KOPT-K1 (cell line): ENCODE measurements around the gene ITPR2.
"Not testable (repeated sequence)": the region's sequence is repeated elsewhere in the genome, so short reads cannot be mapped to it uniquely, and the experiment has no call there.

Experiments
- H3K27ac ChIP-seq: fragments of 200-600 bp; sonication (generic); 2 replicates; pipeline ENCODE4 v1.5.1; 2016; ENCODE audit warnings: antibody characterized with exemption, mild to moderate bottlenecking, low read depth, low read length; ENCODE audit not compliant: poor library complexity, severe bottlenecking
- H3K36me3 ChIP-seq: fragments of 200-600 bp; sonication (generic); 2 replicates; pipeline ENCODE4 v1.5.1; 2017; ENCODE audit warnings: antibody characterized with exemption, mild to moderate bottlenecking, low read length, moderate library complexity; ENCODE audit not compliant: insufficient read depth
- H3K9me3 ChIP-seq: fragments of 200-600 bp; sonication (generic); 2 replicates; pipeline ENCODE4 v1.5.1; 2017; ENCODE audit warnings: antibody characterized with exemption, low read length, mild to moderate bottlenecking; ENCODE audit not compliant: insufficient read depth, poor library complexity, severe bottlenecking

The ITPR2 gene

GRCh38 chr12:26527682-26528081 is 305.3 kb downstream of the ITPR2 start:
- H3K36me3 ChIP-seq: no peaks in the 10 kb centered on the region
- H3K9me3 ChIP-seq: peaks cover 20% of the 10 kb centered on the region
- no peak overlapping the region for H3K27ac ChIP-seq

DNA sequence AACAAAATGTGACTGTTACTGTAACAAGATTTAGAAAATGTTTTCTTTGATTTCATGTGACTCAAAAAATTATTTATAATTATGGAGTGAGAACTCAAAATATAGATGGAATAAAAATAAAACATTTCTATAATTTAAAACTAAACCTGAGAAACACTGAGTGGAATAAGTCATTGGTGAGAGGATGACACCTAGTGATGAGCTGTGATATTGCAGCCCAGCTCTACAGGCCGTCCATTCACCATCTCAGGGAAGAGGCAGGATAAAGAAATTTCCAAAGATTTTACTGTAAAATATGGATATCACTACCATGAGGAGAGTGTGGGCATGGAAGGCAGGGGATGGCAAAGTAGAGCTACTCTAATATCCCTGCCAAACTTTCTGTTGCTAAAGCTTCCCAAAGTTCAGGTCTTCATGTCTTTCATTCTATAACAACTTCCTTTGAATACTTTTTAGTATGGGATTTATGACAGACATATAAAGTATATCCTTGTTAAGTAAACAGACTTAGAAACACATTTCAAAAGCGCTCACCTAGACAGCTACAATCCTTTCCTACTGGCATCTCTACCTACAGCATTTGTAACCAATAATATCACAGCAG is 308.0 kb downstream of the ITPR2 start:
- Histone ChIP-seq H3K9me3 (peaks cover 20% of the 10 kb centered on the region), H3K36me3 (no peaks in the 10 kb centered on the region), H3K27ac (no peak overlapping the region)

DNA sequence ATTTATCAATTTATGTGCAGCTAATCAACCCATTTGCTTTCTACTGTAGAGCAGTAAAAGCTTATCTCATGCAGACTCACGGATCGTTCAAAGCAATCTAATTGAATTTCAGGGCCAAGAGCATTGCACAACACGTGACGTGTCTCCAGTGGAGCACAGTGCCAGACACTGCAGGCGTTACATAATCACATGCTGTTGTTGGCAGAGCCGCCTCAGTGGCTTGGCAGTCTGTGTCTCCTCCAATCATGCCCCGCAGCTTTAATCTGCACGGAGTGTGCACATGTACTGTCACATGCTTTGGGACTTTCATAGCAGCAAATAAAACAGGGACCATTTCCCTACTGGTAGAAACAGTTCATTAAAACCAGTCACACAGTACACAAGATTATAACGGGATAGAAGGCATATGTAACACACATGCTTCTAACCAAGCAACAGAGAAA is 309.3 kb downstream of the ITPR2 start:
- H3K27ac ChIP-seq: no peak overlapping the region
- H3K9me3 ChIP-seq: peaks cover 20% of the 10 kb centered on the region
- no peaks in the 10 kb centered on the region for H3K36me3 ChIP-seq

- Histone ChIP-seq H3K9me3 (peaks cover 10% of the 10 kb centered on the region), H3K27ac (no peak overlapping the region), H3K36me3 (no peaks in the 10 kb centered on the region)
Observed at GRCh38 chr12:26520869-26521268, 312.1 kb downstream of the ITPR2 start.

GRCh38 chr12:26520109-26520508 is 312.9 kb downstream of the ITPR2 start:
- no peak overlapping the region for H3K27ac ChIP-seq
- H3K9me3 ChIP-seq: peaks cover 3% of the 10 kb centered on the region

DNA sequence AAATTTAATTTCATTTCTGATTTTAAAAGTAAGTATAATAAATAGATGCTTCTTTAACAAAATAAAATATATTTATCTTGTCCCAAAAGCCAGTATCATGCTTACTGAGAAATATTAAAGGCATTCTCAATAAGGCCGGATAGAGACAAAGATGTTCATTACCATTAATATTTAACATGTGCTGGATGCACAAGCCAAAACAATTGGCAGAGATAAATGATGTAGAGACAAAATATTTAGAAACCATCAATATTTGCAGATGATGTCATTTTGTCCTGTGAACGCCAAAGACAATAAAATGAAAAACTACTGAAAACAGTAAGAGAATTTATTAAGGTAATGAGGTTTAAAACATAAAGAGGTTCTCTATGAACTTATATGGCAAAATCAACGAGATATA is 313.5 kb downstream of the ITPR2 start:
- H3K27ac ChIP-seq: no peak overlapping the region
- H3K9me3 ChIP-seq: no peaks in the 10 kb centered on the region
- H3K36me3 ChIP-seq: no peaks in the 10 kb centered on the region

More at GRCh38 chr12:26520109-26520508, 312.9 kb downstream of the ITPR2 start:
- no peaks in the 10 kb centered on the region for H3K36me3 ChIP-seq

GRCh38 chr12:26517320-26517719 is 315.7 kb downstream of the ITPR2 start:
- not testable (repeated sequence) for H3K36me3 ChIP-seq, H3K27ac ChIP-seq, H3K9me3 ChIP-seq

DNA sequence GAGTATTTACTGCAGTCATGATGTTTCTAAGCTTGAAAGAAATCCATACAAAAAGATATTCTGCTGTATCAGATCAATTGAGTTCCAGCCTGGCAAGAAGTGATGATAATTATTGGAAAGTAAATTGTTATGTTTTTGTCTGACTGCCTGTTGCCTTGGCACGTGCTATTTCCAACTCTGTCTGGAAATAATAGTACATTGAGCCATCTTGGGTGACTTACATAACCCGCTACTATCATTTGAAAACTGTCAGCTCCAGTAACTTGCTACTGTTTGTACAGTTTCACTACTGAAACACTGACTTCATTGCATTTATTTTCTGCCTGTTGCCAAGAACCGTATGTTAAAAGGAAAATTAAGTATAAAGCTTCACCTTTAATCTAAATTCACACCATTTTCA is 318.6 kb downstream of the ITPR2 start:
- no peaks in the 10 kb centered on the region for H3K9me3 ChIP-seq
- no peaks in the 10 kb centered on the region for H3K36me3 ChIP-seq
- H3K27ac ChIP-seq: no peak overlapping the region

DNA sequence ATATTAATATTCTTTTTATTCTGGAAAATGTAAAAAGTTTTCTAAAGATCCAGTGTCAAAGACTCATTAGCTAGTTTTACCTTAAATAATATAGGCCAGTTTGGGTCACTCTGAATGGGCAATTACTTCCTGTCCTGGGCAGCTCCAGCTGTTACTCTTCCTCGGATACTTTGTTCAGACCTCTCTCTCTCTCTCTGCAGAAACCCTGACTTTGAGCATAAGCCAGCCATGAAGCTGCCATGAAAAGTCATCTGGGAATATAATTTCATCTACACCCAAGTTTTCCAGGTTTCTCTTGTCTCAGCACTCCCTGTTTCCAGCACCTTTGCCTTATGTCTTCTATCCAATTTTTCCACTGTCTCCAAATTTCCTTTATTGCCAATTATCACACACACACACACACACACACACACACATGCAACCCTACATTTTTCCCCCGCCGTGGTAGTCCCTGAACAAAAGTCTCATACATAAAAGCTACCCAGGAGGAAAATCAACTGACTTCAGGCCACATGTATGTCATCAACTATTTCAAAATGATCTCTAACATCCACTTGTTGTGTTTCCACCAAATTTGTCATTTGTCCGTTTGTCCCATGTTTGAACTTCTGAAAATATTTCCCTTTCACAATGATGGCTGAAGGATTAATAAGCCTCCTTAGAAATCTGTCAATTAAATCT is 319.5 kb downstream of the ITPR2 start:
- H3K27ac ChIP-seq: no peak overlapping the region
- no peaks in the 10 kb centered on the region for H3K9me3 ChIP-seq
- no peaks in the 10 kb centered on the region for H3K36me3 ChIP-seq

DNA sequence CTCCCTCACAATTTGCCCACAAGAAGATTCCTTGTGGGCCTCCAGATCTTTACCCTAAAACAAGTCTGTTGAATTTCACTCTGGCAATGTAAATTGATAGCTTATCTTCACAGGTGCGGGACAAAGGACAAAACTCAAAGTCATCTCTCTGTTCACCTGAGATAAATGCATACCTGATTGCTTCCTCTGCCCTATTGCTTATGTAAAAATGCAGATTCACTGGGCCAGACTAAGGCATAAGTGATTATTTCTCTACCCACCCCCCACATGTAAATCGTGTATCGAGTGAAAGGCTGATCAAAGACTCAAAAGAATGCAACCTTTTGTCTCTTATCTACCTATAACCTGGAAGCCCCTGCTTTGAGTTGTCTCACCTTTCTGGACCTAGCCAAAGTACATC is 320.8 kb downstream of the ITPR2 start:
- Histone ChIP-seq H3K9me3 (no peaks in the 10 kb centered on the region), H3K36me3 (no peaks in the 10 kb centered on the region), H3K27ac (no peak overlapping the region)

DNA sequence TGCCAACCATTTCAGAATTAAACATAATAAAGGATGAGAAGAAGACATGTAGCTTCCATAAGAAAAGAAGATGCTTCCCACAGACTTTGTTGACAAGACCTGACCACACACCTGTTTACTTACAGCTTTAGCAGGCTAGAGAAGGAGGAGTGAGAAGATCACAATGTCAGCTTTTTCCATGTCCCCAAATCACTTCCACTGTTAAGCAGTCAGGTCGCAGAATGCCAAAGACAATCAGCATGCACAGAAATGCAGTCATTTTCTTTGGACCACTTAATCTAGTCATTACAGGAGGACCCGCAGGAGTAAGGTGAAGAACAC is 322.7 kb downstream of the ITPR2 start:
- Histone ChIP-seq H3K27ac (no peak overlapping the region), H3K9me3 (no peaks in the 10 kb centered on the region), H3K36me3 (no peaks in the 10 kb centered on the region)

DNA sequence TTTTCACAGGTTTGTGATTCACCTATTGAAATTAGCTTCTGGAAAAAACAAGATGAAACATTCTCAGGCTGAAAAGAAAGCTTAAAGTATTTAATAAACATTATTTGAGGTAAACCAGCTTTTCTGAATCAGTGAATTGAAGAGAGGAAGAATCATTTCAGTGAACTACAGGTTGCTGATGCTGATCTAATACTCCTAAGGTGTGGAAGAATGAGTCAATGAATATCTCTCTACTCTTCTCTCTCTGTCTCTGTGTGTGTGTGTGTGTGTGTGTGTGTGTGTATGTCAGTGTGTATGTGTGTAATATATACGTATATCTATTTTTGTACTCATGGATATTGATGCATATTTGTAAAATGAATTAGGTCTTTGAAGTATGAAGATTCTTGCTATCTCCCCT is 325.4 kb downstream of the ITPR2 start:
- Histone ChIP-seq H3K9me3 (no peaks in the 10 kb centered on the region), H3K27ac (no peak overlapping the region), H3K36me3 (no peaks in the 10 kb centered on the region; the same call in 1 of the 2 replicates)

DNA sequence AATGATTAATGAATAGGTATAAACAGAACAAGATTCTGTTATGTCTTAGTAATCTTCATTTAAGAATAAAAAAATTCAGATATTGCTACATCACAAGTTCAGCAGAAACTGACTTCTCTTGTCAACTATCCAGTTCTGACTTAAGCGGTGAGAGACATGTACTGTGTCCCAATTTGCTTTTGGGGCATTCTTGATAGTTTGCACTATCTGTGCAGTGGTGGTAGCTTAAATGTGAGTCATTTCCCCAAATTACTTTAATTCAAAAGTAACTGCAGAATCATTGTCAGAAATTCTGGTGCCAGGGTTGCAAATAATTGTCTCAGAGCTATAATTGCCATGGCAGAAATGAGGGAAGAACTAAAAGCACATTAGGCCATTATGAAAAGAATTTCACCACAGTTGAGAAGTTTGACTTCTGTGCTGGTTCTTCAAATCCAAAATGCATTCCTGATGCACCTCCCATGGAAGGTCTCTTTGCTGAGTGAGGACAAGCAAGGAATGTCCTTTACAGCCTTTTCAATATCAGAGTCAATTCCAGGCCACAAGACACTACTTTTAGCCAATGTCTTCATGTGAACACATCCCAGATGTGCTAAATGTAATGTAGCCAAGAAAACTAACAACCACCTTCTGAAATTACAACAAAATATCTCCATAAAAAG is 332.9 kb downstream of the ITPR2 start:
- H3K36me3 ChIP-seq: no peaks in the 10 kb centered on the region; the same call in 1 of the 2 replicates
- H3K9me3 ChIP-seq: no peaks in the 10 kb centered on the region
- H3K27ac ChIP-seq: no peak overlapping the region

GRCh38 chr12:26496170-26496569 is 336.8 kb downstream of the ITPR2 start:
- Histone ChIP-seq H3K9me3 (no peaks in the 10 kb centered on the region), H3K36me3 (peaks cover 5% of the 10 kb centered on the region), H3K27ac (no peak overlapping the region)

DNA sequence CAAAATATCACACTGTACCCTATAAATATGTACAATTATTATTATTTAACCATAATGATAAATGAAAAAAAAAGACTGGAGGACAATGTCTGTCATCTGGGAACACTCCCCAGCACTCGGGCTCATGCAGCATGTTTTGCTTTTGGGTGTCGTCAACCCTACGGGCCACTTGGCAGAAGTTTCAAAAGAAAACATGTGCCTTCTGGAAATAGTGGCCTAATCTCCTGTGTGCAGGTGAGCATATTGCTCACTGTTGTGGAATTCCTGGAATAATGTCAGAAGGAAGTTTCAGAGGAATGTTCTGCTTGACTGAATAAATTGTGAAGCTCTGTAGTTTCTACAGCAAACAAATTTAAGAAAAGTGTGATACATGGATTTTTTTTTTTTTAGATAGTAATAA is 339.3 kb downstream of the ITPR2 start:
- peaks cover 5% of the 10 kb centered on the region for H3K36me3 ChIP-seq
- no peak overlapping the region for H3K27ac ChIP-seq
- H3K9me3 ChIP-seq: no peaks in the 10 kb centered on the region

DNA sequence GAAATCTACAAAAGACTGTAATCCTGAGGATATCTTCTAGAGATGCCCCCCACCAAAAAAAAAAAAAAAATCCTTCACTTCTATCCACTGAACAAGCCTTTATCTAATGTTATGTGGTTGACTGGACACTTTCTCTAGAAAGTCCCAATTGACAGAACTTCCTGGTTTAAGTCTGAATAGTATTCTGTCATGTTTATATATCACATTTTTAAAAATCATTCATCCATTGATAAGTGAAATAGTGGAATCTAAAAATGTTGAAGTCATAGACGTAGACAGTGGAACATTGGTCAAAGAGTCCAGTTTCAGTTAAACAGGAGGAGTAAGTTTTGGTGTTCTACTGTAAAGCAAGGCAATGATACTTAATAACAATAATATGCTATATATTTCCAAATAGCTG is 340.6 kb downstream of the ITPR2 start:
- peaks cover 5% of the 10 kb centered on the region for H3K36me3 ChIP-seq
- no peak overlapping the region for H3K27ac ChIP-seq
- no peaks in the 10 kb centered on the region for H3K9me3 ChIP-seq
